PFSK-1 (cell line): ENCODE measurements around the gene MIS18A. TPM values are rescaled to one million over a fixed set of nuclear protein-coding genes. Genes with fewer than 3 reads are reported as not detected.
A peak's percentile ranks its signal among the peaks of the same experiment; 100 is the strongest.

ENCODE experiments used
- FOXP2 ChIP-seq: optimal IDR thresholded peaks from 2 replicates; pipeline ENCODE3; 2011; ENCODE audit warnings: borderline replicate concordance, control low read depth, inconsistent platforms; ENCODE audit not compliant: insufficient read depth; ENCODE audit errors: extremely low read length, extremely low read depth
- POLR2AphosphoS5 ChIP-seq: IDR thresholded peaks from 2 replicates; pipeline ENCODE4 v1.6.1; 2012; ENCODE audit warnings: low read depth, mild to moderate bottlenecking, control low read depth, low read length, moderate library complexity
- SIN3A ChIP-seq: IDR thresholded peaks from 2 replicates; pipeline ENCODE4 v1.6.1; 2012; ENCODE audit warnings: mild to moderate bottlenecking, low read length, moderate library complexity, borderline replicate concordance; ENCODE audit not compliant: insufficient read depth
- TAF1 ChIP-seq: IDR thresholded peaks from 2 replicates; pipeline ENCODE4 v1.6.1; 2012; ENCODE audit warnings: low read length, control low read depth, borderline replicate concordance; ENCODE audit not compliant: insufficient read depth
- polyA plus RNA-seq: library from polyadenylated mRNA; unstranded; fragments of >200 nt; gene quantifications from one replicate; pipeline ENCODE4 v1.2.1, GENCODE V29; 2012; ENCODE audit warnings: low read depth, missing spikeins; ENCODE audit not compliant: insufficient read length
- TF ChIP-seq, protein P1 (sequence below), 2 experiments: IDR thresholded peaks; 2 replicates each; pipeline versions ENCODE4 v1.6.1 to v1.8.0; 2011 to 2012; ENCODE audit warnings: low read depth in 2 of 2, low read length in 2 of 2, control low read depth in 1 of 2, inconsistent platforms in 1 of 2, mild to moderate bottlenecking in 1 of 2, moderate library complexity in 1 of 2; ENCODE audit not compliant: insufficient read depth in 1 of 2

Gene MIS18A, protein sequence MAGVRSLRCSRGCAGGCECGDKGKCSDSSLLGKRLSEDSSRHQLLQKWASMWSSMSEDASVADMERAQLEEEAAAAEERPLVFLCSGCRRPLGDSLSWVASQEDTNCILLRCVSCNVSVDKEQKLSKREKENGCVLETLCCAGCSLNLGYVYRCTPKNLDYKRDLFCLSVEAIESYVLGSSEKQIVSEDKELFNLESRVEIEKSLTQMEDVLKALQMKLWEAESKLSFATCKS
- 32.5 TPM for polyA plus RNA-seq

DNA sequence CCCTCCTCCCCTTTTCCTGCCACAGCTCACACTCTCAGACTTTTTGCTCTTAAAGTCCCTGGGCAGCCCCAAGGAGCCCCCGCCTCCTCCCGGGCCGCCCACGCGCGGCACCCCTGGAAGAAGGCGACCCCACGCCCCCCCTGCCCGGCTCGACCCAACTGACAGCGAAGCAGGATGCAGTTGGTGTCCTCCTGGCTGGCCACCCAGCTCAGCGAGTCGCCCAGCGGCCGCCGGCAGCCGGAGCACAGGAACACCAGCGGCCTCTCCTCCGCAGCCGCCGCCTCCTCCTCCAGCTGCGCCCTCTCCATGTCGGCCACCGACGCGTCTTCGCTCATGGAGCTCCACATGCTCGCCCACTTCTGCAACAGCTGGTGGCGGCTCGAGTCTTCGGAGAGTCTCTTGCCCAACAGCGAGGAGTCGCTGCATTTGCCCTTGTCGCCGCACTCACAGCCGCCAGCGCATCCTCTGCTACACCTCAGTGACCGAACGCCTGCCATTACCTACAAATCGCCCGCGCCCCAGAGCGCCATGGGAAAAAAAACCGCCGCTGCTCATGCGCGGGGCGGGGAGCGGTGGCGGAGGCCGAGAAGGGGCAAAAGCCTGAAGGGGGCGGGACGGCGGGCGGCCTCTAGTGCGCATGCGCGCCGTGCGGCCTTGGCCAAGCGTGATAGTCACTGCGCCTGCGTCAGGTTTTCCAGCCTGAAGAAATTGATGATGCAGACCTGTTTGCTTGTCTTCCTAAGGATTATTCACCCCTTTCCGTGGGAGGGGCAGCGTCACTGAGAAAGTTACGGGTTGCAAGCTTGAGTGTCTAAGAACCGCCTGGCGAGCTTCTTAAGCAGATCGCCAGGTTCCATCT lies at the start of gene MIS18A:
Gene MIS18A (minus strand): TSS at position 532 of the 859 bp plus-strand sequence. CDS start 35 bp downstream, at position 497.
- TF ChIP-seq FOXP2 = peak; percentile 66
- TF ChIP-seq SIN3A = 0 out of 2 replicates have a peak, but pooled peaks have one; percentile 37
- TF ChIP-seq, protein P1, sequence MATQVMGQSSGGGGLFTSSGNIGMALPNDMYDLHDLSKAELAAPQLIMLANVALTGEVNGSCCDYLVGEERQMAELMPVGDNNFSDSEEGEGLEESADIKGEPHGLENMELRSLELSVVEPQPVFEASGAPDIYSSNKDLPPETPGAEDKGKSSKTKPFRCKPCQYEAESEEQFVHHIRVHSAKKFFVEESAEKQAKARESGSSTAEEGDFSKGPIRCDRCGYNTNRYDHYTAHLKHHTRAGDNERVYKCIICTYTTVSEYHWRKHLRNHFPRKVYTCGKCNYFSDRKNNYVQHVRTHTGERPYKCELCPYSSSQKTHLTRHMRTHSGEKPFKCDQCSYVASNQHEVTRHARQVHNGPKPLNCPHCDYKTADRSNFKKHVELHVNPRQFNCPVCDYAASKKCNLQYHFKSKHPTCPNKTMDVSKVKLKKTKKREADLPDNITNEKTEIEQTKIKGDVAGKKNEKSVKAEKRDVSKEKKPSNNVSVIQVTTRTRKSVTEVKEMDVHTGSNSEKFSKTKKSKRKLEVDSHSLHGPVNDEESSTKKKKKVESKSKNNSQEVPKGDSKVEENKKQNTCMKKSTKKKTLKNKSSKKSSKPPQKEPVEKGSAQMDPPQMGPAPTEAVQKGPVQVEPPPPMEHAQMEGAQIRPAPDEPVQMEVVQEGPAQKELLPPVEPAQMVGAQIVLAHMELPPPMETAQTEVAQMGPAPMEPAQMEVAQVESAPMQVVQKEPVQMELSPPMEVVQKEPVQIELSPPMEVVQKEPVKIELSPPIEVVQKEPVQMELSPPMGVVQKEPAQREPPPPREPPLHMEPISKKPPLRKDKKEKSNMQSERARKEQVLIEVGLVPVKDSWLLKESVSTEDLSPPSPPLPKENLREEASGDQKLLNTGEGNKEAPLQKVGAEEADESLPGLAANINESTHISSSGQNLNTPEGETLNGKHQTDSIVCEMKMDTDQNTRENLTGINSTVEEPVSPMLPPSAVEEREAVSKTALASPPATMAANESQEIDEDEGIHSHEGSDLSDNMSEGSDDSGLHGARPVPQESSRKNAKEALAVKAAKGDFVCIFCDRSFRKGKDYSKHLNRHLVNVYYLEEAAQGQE (IDR thresholded peaks at IDR 0.05; ENCODE audit: insufficient read depth in 1 of 2, low read depth in 2 of 2, low read length in 2 of 2) = 0 out of 4 replicates have a peak, but pooled peaks of 1 of the 2 experiments have one; percentile 26
- TF ChIP-seq TAF1 = no peak
- peak; percentile 84; the same call in 1 of the 2 replicates for TF ChIP-seq POLR2AphosphoS5

GRCh38 chr21:32328595-32328994 lies 49.7 kb upstream of the MIS18A start:
- TF ChIP-seq SIN3A (no peak), POLR2AphosphoS5 (no peak), TAF1 (no peak), FOXP2 (no peak)
- TF ChIP-seq, protein P1 (IDR thresholded peaks at IDR 0.05; ENCODE audit: insufficient read depth in 1 of 2, low read depth in 2 of 2, low read length in 2 of 2) = no peak

DNA sequence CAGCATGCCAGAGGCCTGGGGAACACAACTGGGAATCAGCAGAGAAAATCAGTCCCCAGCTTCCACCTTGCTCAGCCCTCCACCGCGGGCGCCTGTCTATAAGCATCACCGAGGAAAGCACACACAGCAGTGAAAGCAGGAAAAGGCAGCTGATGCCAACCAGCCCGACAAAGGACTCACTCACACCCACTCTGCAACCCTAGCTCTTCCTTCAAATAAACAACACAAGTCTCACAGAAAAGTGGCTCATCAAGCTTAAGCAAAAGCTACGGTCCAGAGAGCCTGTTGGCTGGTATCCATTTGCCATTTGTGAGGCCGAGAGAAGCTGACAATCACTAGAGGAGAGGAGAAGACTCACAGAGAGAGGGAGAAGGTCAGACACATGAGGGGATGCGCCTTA lies 46.9 kb upstream of the MIS18A start:
- no peak for TF ChIP-seq SIN3A
- no peak for TF ChIP-seq POLR2AphosphoS5
- TF ChIP-seq, protein P1 (IDR thresholded peaks at IDR 0.05; ENCODE audit: insufficient read depth in 1 of 2, low read depth in 2 of 2, low read length in 2 of 2) = no peak
- TF ChIP-seq FOXP2 = no peak
- TF ChIP-seq TAF1 = no peak

- TF ChIP-seq SIN3A (no peak), TAF1 (no peak), FOXP2 (no peak), POLR2AphosphoS5 (no peak)
- TF ChIP-seq, protein P1 (IDR thresholded peaks at IDR 0.05; ENCODE audit: insufficient read depth in 1 of 2, low read depth in 2 of 2, low read length in 2 of 2) = no peak
Measured at GRCh38 chr21:32322676-32323075, 43.8 kb upstream of the MIS18A start.
